ENCODE results near the gene PRKAR1A.

PRKAR1A gene

DNA sequence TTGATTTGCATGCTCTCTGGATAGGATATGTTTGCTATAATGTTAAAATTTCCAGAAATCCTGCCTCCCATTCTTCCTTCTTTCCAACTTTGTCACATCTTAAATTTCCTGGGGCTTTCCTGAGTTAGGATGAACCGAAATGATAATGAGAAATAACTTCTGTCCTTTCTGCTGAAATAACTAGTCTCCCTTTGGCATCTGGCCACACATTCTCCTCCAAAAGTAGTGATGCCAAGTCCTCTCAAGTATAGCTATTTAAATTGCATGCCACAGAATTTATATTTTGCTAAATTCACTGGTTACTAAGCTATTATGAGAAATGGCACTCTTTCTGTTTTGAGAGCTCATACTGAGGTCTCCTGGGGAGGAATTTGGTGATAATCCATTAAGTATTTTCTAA lies 58.3 kb downstream of the PRKAR1A start (continued):
- TF ChIP-seq, protein P1, sequence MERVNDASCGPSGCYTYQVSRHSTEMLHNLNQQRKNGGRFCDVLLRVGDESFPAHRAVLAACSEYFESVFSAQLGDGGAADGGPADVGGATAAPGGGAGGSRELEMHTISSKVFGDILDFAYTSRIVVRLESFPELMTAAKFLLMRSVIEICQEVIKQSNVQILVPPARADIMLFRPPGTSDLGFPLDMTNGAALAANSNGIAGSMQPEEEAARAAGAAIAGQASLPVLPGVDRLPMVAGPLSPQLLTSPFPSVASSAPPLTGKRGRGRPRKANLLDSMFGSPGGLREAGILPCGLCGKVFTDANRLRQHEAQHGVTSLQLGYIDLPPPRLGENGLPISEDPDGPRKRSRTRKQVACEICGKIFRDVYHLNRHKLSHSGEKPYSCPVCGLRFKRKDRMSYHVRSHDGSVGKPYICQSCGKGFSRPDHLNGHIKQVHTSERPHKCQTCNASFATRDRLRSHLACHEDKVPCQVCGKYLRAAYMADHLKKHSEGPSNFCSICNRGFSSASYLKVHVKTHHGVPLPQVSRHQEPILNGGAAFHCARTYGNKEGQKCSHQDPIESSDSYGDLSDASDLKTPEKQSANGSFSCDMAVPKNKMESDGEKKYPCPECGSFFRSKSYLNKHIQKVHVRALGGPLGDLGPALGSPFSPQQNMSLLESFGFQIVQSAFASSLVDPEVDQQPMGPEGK (tag by site-specific recombination; IDR thresholded peaks at IDR 0.05): no peak
- TF ChIP-seq SP3 (tag by site-specific recombination; IDR thresholded peaks at IDR 0.05) (no peak), ZXDB (tag by site-specific recombination; IDR thresholded peaks at IDR 0.05) (no peak), ZNF175 (tag by site-specific recombination; IDR thresholded peaks at IDR 0.05) (no peak)
- TF ChIP-seq, protein P2, sequence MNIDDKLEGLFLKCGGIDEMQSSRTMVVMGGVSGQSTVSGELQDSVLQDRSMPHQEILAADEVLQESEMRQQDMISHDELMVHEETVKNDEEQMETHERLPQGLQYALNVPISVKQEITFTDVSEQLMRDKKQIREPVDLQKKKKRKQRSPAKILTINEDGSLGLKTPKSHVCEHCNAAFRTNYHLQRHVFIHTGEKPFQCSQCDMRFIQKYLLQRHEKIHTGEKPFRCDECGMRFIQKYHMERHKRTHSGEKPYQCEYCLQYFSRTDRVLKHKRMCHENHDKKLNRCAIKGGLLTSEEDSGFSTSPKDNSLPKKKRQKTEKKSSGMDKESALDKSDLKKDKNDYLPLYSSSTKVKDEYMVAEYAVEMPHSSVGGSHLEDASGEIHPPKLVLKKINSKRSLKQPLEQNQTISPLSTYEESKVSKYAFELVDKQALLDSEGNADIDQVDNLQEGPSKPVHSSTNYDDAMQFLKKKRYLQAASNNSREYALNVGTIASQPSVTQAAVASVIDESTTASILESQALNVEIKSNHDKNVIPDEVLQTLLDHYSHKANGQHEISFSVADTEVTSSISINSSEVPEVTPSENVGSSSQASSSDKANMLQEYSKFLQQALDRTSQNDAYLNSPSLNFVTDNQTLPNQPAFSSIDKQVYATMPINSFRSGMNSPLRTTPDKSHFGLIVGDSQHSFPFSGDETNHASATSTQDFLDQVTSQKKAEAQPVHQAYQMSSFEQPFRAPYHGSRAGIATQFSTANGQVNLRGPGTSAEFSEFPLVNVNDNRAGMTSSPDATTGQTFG (tag by site-specific recombination; IDR thresholded peaks at IDR 0.05; ENCODE audit: borderline replicate concordance): no peak

DNA sequence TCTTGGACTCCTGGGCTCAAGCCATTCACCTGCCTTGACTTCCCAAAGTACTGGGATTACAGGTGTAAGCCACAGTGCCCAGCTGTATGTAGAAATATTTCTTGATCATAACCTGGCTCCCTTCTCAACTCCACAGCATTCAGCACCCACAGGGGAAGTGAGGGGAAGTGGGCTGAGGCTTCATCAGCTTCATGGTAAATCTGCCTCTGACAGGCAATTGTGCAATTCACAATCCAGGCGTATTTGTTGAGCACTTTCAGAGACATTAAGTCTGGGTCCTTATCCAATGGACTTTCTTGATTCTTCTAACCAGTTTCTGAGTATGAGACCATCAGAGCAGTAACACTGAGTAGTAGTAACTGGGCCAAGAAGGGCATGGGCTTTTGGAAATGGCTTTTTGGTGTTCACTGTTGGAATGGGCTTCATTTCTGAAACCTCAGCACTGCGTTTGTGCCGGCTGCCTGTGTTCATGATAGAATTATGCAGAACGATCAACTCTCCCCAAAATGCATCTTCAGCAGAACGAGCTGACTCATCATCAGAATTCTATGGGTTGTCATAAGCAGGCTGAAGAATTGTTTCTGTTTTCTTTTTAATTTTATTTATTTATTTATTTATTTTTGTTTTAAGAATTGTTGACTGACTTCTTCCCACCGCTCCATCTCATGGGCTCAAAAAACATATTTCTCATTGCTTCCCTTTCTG lies 60.1 kb downstream of the PRKAR1A start:
- POLR2A ChIA-PET: no interaction called here
- H3K27ac ChIP-seq (ENCODE audit: extremely low read depth, low read depth, low read length): no peak overlapping the region
- CTCF ChIA-PET: interaction anchor here (0.5 to 1.2 kb wide), 2 partner anchors 76 to 1668 kb away, joined by 3 to 4 read pairs; no protein-coding TSS in a partner anchor
- no peaks in the 10 kb centered on the region for H3K9me3 ChIP-seq (ENCODE audit: control insufficient read depth, insufficient read depth, low read depth, low read length)
- no peaks in the 10 kb centered on the region for H3K4me1 ChIP-seq (ENCODE audit: control insufficient read depth, insufficient read depth, low read length)
- TF ChIP-seq, protein P3, sequence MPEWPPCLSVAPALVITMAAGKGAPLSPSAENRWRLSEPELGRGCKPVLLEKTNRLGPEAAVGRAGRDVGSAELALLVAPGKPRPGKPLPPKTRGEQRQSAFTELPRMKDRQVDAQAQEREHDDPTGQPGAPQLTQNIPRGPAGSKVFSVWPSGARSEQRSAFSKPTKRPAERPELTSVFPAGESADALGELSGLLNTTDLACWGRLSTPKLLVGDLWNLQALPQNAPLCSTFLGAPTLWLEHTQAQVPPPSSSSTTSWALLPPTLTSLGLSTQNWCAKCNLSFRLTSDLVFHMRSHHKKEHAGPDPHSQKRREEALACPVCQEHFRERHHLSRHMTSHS (tag by site-specific recombination; IDR thresholded peaks at IDR 0.05): no peak
- TF ChIP-seq ZFP41 (tag by site-specific recombination; IDR thresholded peaks at IDR 0.05; ENCODE audit: borderline replicate concordance): no peak
- TF ChIP-seq, protein P4, sequence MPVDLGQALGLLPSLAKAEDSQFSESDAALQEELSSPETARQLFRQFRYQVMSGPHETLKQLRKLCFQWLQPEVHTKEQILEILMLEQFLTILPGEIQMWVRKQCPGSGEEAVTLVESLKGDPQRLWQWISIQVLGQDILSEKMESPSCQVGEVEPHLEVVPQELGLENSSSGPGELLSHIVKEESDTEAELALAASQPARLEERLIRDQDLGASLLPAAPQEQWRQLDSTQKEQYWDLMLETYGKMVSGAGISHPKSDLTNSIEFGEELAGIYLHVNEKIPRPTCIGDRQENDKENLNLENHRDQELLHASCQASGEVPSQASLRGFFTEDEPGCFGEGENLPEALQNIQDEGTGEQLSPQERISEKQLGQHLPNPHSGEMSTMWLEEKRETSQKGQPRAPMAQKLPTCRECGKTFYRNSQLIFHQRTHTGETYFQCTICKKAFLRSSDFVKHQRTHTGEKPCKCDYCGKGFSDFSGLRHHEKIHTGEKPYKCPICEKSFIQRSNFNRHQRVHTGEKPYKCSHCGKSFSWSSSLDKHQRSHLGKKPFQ (tag by site-specific recombination; IDR thresholded peaks at IDR 0.05): no peak
- TF ChIP-seq GLI2 (tag by site-specific recombination; IDR thresholded peaks at IDR 0.05; ENCODE audit: borderline replicate concordance, low read depth): no peak
- TF ChIP-seq ZSCAN23 (tag by site-specific recombination; IDR thresholded peaks at IDR 0.05): no peak
- no peak for TF ChIP-seq ZNF223 (tag by site-specific recombination; IDR thresholded peaks at IDR 0.05)
- H3K4me3 ChIP-seq (ENCODE audit: low read depth, low read length): no peak overlapping the region
- H3K36me3 ChIP-seq (ENCODE audit: control insufficient read depth in 2 of 2, insufficient read depth in 1 of 2, low read length in 2 of 2): no peaks in the 10 kb centered on the region

DNA sequence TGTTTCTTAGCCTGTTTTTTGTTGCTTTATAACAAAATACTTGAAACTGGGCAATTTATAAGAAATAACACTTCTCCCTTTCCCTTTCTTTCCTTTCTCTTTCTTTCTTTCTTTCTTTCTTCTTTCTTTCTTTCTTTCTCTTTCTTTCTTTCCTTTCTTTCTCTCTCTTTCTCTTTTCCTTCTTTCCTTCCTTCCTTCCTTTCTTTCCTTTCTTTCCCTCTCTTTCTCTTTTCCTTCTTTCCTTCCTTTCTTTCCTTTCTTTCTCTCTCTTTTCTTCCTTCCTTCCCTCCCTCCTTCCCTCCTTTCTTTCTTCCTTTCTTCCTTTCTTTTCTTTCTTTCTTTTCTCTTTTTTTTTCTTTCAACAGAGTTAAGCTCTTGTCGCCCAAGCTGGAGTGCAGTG lies 61.1 kb downstream of the PRKAR1A start:
- no peak overlapping the region for H3K4me3 ChIP-seq (ENCODE audit: low read depth, low read length)
- CTCF ChIA-PET: no interaction called here
- no peak overlapping the region for H3K27ac ChIP-seq (ENCODE audit: extremely low read depth, low read depth, low read length)
- H3K4me1 ChIP-seq (ENCODE audit: control insufficient read depth, insufficient read depth, low read length): no peaks in the 10 kb centered on the region
- POLR2A ChIA-PET: no interaction called here
- H3K36me3 ChIP-seq (ENCODE audit: control insufficient read depth in 2 of 2, insufficient read depth in 1 of 2, low read length in 2 of 2): no peaks in the 10 kb centered on the region
- TF ChIP-seq ZNF521 (tag by site-specific recombination; IDR thresholded peaks at IDR 0.05) (0 out of 2 replicates have a peak, but pooled peaks have one; percentile 63), ZNF366 (tag by site-specific recombination; conservative IDR thresholded peaks at IDR 0.05) (peak; percentile 96), PRDM1 (tag by site-specific recombination; IDR thresholded peaks at IDR 0.05) (peak; percentile 100), ZNF670 (tag by site-specific recombination; IDR thresholded peaks at IDR 0.05; ENCODE audit: low read depth) (no peak)
- TF ChIP-seq, protein P5, sequence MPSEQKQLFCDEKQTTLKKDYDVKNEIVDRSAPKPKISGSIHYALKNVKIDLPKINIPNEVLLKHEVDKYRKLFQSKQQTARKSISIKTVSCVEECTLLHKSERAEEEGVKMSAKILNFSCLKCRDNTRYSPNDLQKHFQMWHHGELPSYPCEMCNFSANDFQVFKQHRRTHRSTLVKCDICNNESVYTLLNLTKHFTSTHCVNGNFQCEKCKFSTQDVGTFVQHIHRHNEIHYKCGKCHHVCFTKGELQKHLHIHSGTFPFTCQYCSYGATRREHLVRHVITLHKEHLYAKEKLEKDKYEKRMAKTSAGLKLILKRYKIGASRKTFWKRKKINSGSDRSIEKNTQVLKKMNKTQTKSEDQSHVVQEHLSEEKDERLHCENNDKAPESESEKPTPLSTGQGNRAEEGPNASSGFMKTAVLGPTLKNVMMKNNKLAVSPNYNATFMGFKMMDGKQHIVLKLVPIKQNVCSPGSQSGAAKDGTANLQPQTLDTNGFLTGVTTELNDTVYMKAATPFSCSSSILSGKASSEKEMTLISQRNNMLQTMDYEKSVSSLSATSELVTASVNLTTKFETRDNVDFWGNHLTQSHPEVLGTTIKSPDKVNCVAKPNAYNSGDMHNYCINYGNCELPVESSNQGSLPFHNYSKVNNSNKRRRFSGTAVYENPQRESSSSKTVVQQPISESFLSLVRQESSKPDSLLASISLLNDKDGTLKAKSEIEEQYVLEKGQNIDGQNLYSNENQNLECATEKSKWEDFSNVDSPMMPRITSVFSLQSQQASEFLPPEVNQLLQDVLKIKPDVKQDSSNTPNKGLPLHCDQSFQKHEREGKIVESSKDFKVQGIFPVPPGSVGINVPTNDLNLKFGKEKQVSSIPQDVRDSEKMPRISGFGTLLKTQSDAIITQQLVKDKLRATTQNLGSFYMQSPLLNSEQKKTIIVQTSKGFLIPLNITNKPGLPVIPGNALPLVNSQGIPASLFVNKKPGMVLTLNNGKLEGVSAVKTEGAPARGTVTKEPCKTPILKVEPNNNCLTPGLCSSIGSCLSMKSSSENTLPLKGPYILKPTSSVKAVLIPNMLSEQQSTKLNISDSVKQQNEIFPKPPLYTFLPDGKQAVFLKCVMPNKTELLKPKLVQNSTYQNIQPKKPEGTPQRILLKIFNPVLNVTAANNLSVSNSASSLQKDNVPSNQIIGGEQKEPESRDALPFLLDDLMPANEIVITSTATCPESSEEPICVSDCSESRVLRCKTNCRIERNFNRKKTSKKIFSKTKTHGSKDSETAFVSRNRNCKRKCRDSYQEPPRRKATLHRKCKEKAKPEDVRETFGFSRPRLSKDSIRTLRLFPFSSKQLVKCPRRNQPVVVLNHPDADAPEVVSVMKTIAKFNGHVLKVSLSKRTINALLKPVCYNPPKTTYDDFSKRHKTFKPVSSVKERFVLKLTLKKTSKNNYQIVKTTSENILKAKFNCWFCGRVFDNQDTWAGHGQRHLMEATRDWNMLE (tag by site-specific recombination; conservative IDR thresholded peaks at IDR 0.05; ENCODE audit: low read depth): no peak
- no peaks in the 10 kb centered on the region for H3K9me3 ChIP-seq (ENCODE audit: control insufficient read depth, insufficient read depth, low read depth, low read length)

Measured in HEK293 (cell line).